PC-9 (cell line): ENCODE measurements around the gene FBXO44. TPM values are rescaled to one million over a fixed set of nuclear protein-coding genes. Genes with fewer than 3 reads are reported as not detected.

Source experiments
- BruUV-seq: library from RNA; stranded (reverse); fragments of 400-500 nt; replicated peaks from 2 replicates; lab custom pipeline; 2021; lab: Mats Ljungman, UMichigan
- CTCF ChIA-PET: fragments of 300-600 bp; sonication (Branson Sonifier 250); formaldehyde crosslinking; loops from one replicate; lab custom pipeline; 2022; ENCODE audit warnings: antibody characterized with exemption; lab: Charles Lee
- POLR2A ChIA-PET: fragments of 300-600 bp; sonication (Branson Sonifier 250); formaldehyde crosslinking; loops from one replicate; lab custom pipeline; 2022; ENCODE audit warnings: antibody characterized with exemption; ENCODE audit not compliant: unreplicated experiment; lab: Charles Lee
- DNase-seq, 2 experiments: peaks; one replicate each; pipeline versions ENCODE4 v3.0.0 to v3.0.0-alpha.2; 2015 to 2022; ENCODE audit warnings: mixed read lengths in 1 of 2
- H2AFZ ChIP-seq: fragments of 200-600 bp; sonication (generic); 2 replicates; pipeline ENCODE4 v1.8.1; 2017; ENCODE audit warnings: antibody characterized with exemption
- H3F3A ChIP-seq: fragments of 200-600 bp; sonication (generic); 2 replicates; pipeline ENCODE4 v1.8.1; 2017; ENCODE audit warnings: antibody characterized with exemption, mild to moderate bottlenecking, low read depth; ENCODE audit not compliant: insufficient read depth
- H3K27ac ChIP-seq: fragments of 200-600 bp; sonication (generic); 2 replicates; pipeline ENCODE4 v1.6.1; 2016; ENCODE audit warnings: mixed run types
- H3K27me3 ChIP-seq: fragments of 200-600 bp; sonication (generic); 2 replicates; pipeline ENCODE4 v1.6.1; 2016; ENCODE audit warnings: low read depth, mixed run types; ENCODE audit not compliant: insufficient read depth
- H3K36me3 ChIP-seq: fragments of 200-600 bp; sonication (generic); 2 replicates; pipeline ENCODE4 v1.6.1; 2016; ENCODE audit warnings: low read depth, mixed run types
- H3K4me1 ChIP-seq: fragments of 200-600 bp; sonication (generic); replicated peaks from 2 replicates; pipeline ENCODE4 v1.6.1; 2016; ENCODE audit warnings: mixed run types; ENCODE audit not compliant: insufficient read depth
- H3K4me2 ChIP-seq: fragments of 200-600 bp; sonication (generic); 2 replicates; pipeline ENCODE4 v1.6.1; 2017; ENCODE audit warnings: mixed run types
- H3K4me3 ChIP-seq: fragments of 200-600 bp; sonication (generic); 2 replicates; pipeline ENCODE4 v1.6.1; 2016; ENCODE audit warnings: mixed run types
- H3K79me2 ChIP-seq: fragments of 200-600 bp; sonication (generic); 2 replicates; pipeline ENCODE4 v1.6.1; 2017; ENCODE audit warnings: low read depth, mixed run types
- H3K9me2 ChIP-seq: fragments of 200-600 bp; sonication (generic); 2 replicates; pipeline ENCODE4 v1.8.1; 2017; ENCODE audit warnings: mild to moderate bottlenecking; ENCODE audit not compliant: insufficient read depth
- H3K9me3 ChIP-seq: fragments of 200-600 bp; sonication (generic); 2 replicates; pipeline ENCODE4 v1.8.1; 2016; ENCODE audit warnings: low read depth; ENCODE audit not compliant: insufficient read depth
- H4K20me1 ChIP-seq: fragments of 200-600 bp; sonication (generic); 2 replicates; pipeline ENCODE4 v1.8.1; 2017; ENCODE audit not compliant: insufficient read depth
- CTCF ChIP-seq: fragments of 200-600 bp; sonication (generic); conservative IDR thresholded peaks from 2 replicates; pipeline ENCODE4 v1.6.1; 2017; ENCODE audit warnings: mixed run types, antibody characterized with exemption, mild to moderate bottlenecking, moderate library complexity
- EZH2 ChIP-seq: fragments of 200-600 bp; sonication (generic); IDR thresholded peaks from 2 replicates; pipeline ENCODE4 v1.8.0; 2017; ENCODE audit warnings: antibody characterized with exemption, low read depth
- intact Hi-C: fragments of 100-400 bp; cut with micrococcal nuclease; formaldehyde crosslinking; loops from one replicate; pipeline ENCODE4 v1.10.0; 2022; ENCODE audit not compliant: unreplicated experiment
- total RNA-seq: library from RNA; stranded (reverse); gene quantifications from 2 replicates; pipeline ENCODE4 v1.2.3, GENCODE V29; 2021

Gene FBXO44
- total RNA-seq, 1 experiment from 2014 or later: 31.9 TPM

GRCh38 chr1:11680270-11681070 is 25.8 kb downstream of the FBXO44 start:
- peak overlapping the region; percentile 84 for H3K4me2 ChIP-seq
- H3K36me3 ChIP-seq: no peaks in the 10 kb centered on the region
- TF ChIP-seq EZH2: no peak
- TF ChIP-seq CTCF: no peak
- H3K4me1 ChIP-seq: no peaks in the 10 kb centered on the region
- CTCF ChIA-PET: no interaction called here
- intact Hi-C loops: no loop called here
- no peaks in the 10 kb centered on the region for H3K79me2 ChIP-seq
- POLR2A ChIA-PET: interaction anchor here (0.6 kb wide), 1 partner anchor 55 kb away, joined by 3 read pairs; the partner anchor contains the start of gene AGTRAP
- DNase-seq: no peak
- no peaks in the 10 kb centered on the region for H4K20me1 ChIP-seq
- no peaks in the 10 kb centered on the region for H3F3A ChIP-seq
- no peaks in the 10 kb centered on the region for H3K9me2 ChIP-seq
- no peak overlapping the region for H3K27ac ChIP-seq
- no peaks in the 10 kb centered on the region for H3K9me3 ChIP-seq
- peak overlapping the region; percentile 88 for H2AFZ ChIP-seq
- peak overlapping the region; percentile 78 for H3K4me3 ChIP-seq
- TSS peak; percentile 38 for BruUV-seq
- H3K27me3 ChIP-seq: no peaks in the 10 kb centered on the region

- H3K4me2 ChIP-seq: peak within 1 kb of the TSS; percentile 84
- no peaks in the 10 kb centered on the region for H3F3A ChIP-seq
- no peaks in the 10 kb centered on the region for H3K4me1 ChIP-seq
- H2AFZ ChIP-seq: peak within 1 kb of the TSS; percentile 88
- TF ChIP-seq EZH2 (no peak), CTCF (no peak)
- POLR2A ChIA-PET: interaction anchor here (0.7 kb wide), 1 partner anchor 26 kb away, joined by 3 read pairs; no protein-coding TSS in a partner anchor
- H3K79me2 ChIP-seq: no peaks in the 10 kb centered on the region
- DNase-seq: peak; percentile 44 to 80
- peak within 1 kb of the TSS; percentile 78 for H3K4me3 ChIP-seq
- no peaks in the 10 kb centered on the region for H3K36me3 ChIP-seq
- H3K27me3 ChIP-seq: no peaks in the 10 kb centered on the region
- no peaks in the 10 kb centered on the region for H3K9me3 ChIP-seq
- H4K20me1 ChIP-seq: no peaks in the 10 kb centered on the region
- H3K27ac ChIP-seq: no peak within 1 kb of the TSS
- no peaks in the 10 kb centered on the region for H3K9me2 ChIP-seq
- intact Hi-C loops: no loop called here
- no TSS peak for BruUV-seq
- CTCF ChIA-PET: no interaction called here
These were observed 26.5 kb downstream of the FBXO44 start, which contains the start of gene MAD2L2 for GRCh38 chr1:11681071-11681771. MAD2L2 (minus strand) TSS chr1:11681148; CDS start chr1:11680601, 547 bp downstream.

- DNase-seq: no peak
- Histone ChIP-seq H3F3A (no peaks in the 10 kb centered on the region), H3K36me3 (no peaks in the 10 kb centered on the region), H3K27ac (no peak overlapping the region), H3K79me2 (no peaks in the 10 kb centered on the region), H3K27me3 (no peaks in the 10 kb centered on the region), H3K4me3 (no peak overlapping the region), H3K4me2 (no peak overlapping the region), H4K20me1 (no peaks in the 10 kb centered on the region), H2AFZ (no peak overlapping the region), H3K9me2 (no peaks in the 10 kb centered on the region), H3K9me3 (no peaks in the 10 kb centered on the region), H3K4me1 (no peaks in the 10 kb centered on the region)
- no TSS peak for BruUV-seq
- intact Hi-C loops: no loop called here
- no peak for TF ChIP-seq EZH2
- no peak for TF ChIP-seq CTCF
- ChIA-PET CTCF (interaction anchor here (0.7 kb wide), 1 partner anchor 934 kb away, joined by 3 read pairs; no protein-coding TSS in a partner anchor), POLR2A (no interaction called here)
These were observed 27.7 kb downstream of the FBXO44 start for GRCh38 chr1:11682287-11682771.
